Prostate gland (tissue), 2 donors: Measurements from ENCODE around the gene VOPP1. TPM values are rescaled to one million over a fixed set of nuclear protein-coding genes. Genes with fewer than 3 reads are reported as not detected.

Experiments used
- DNase-seq: peaks from one replicate; pipeline ENCODE4 v3.0.0-alpha.2; 2019; ENCODE audit warnings: low spot score
- H3K27ac ChIP-seq, 2 donors: fragments of 200-600 bp; sonication (generic); 2 replicates each; pipeline ENCODE4 v1.5.1; 2017 to 2019
- H3K27me3 ChIP-seq: fragments of 200-600 bp; sonication (generic); replicated peaks from 2 replicates; pipeline ENCODE4 v1.5.1; 2019; ENCODE audit not compliant: insufficient read depth
- H3K36me3 ChIP-seq, 2 donors: fragments of 200-600 bp; sonication (generic); 1 replicate in 1 of 2; 2 replicates in 1 of 2; pipeline versions ENCODE4 v1.5.1 to v1.8.1; 2017 to 2019
- H3K4me1 ChIP-seq: fragments of 200-600 bp; sonication (generic); replicated peaks from 2 replicates; pipeline ENCODE4 v1.5.1; 2019
- H3K4me3 ChIP-seq, 2 donors: fragments of 200-600 bp; sonication (generic); 2 replicates each; pipeline ENCODE4 v1.5.1; 2017 to 2019
- H3K9me3 ChIP-seq: fragments of 200-600 bp; sonication (generic); 2 replicates; pipeline ENCODE4 v1.5.1; 2017
- CTCF ChIP-seq, 4 experiments: fragments of 200-600 bp in 2 of 4; fragments of 450-650 bp in 2 of 4; sonication (generic) in 2 of 4; IDR thresholded peaks; 1 replicate in 3 of 4; 2 replicates in 1 of 4; pipeline ENCODE4 v1.5.1; 2016 to 2019; ENCODE audit warnings: antibody characterized with exemption in 4 of 4, mild to moderate bottlenecking in 2 of 4, moderate library complexity in 2 of 4
- POLR2A ChIP-seq: fragments of 450-650 bp; IDR thresholded peaks from one replicate; pipeline ENCODE4 v1.6.1; 2016; ENCODE audit warnings: antibody characterized with exemption, mild to moderate bottlenecking
- POLR2AphosphoS5 ChIP-seq: sonication (generic); formaldehyde crosslinking; IDR thresholded peaks from one replicate; pipeline ENCODE4 v1.6.1; 2017; ENCODE audit warnings: antibody characterized with exemption
- WGBS: methylation state at CpG from one replicate; pipeline ENCODE4 v1.1.5; 2018; 5-methylcytosine and 5-hydroxymethylcytosine counted together
- intact Hi-C: fragments of 100-400 bp; cut with DNase I; formaldehyde crosslinking; loops from one replicate; pipeline ENCODE4 v1.14.2; 2022
- total RNA-seq, 2 donors: library from RNA; depleted of rRNA; stranded (reverse); fragments of >200 nt; gene quantifications; one replicate each; pipeline ENCODE4 v1.1.0, GENCODE V29; 2016

Gene VOPP1
- total RNA-seq, 2 donors from 2014 or later, result 29.4 to 46.6 TPM

GRCh38 chr7:55563596-55564325 lies 8.5 kb downstream of the VOPP1 start:
- intact Hi-C loops, result no loop called here
- Histone ChIP-seq H3K9me3 (no peaks in the 10 kb centered on the region), H3K4me3 (no peak overlapping the region), H3K27me3 (no peaks in the 10 kb centered on the region), H3K36me3 (no peaks in the 10 kb centered on the region), H3K4me1 (no peaks in the 10 kb centered on the region), H3K27ac (no peak overlapping the region)
- 55% methylated on average over 4 of the region's 4 CpGs for WGBS
- no peak for DNase-seq
- TF ChIP-seq POLR2A (no peak), POLR2AphosphoS5 (no peak), CTCF (IDR thresholded peaks at IDR 0.05) (no peak)

GRCh38 chr7:55561690-55562089 lies 10.6 kb downstream of the VOPP1 start:
- Histone ChIP-seq H3K4me3 (no peak overlapping the region), H3K27me3 (no peaks in the 10 kb centered on the region), H3K4me1 (no peaks in the 10 kb centered on the region), H3K27ac (no peak overlapping the region), H3K9me3 (no peaks in the 10 kb centered on the region), H3K36me3 (no peaks in the 10 kb centered on the region)
- no peak for DNase-seq
- 82% methylated on average over 4 of the region's 4 CpGs for WGBS
- TF ChIP-seq POLR2AphosphoS5, result no peak
- TF ChIP-seq CTCF (IDR thresholded peaks at IDR 0.05), result no peak
- TF ChIP-seq POLR2A, result no peak
- intact Hi-C loops, result no loop called here

- no peak for DNase-seq
- Histone ChIP-seq H3K27me3 (no peaks in the 10 kb centered on the region), H3K9me3 (no peaks in the 10 kb centered on the region), H3K4me1 (no peaks in the 10 kb centered on the region), H3K4me3 (no peak overlapping the region), H3K27ac (no peak overlapping the region), H3K36me3 (no peaks in the 10 kb centered on the region)
- no peak for TF ChIP-seq POLR2A
- no peak for TF ChIP-seq POLR2AphosphoS5
- TF ChIP-seq CTCF (IDR thresholded peaks at IDR 0.05), result no peak
- intact Hi-C loops, result no loop called here
- 93% methylated on average over 12 of the region's 12 CpGs for WGBS
Observed at GRCh38 chr7:55558962-55559920, 13.1 kb downstream of the VOPP1 start.

- DNase-seq, result no peak
- TF ChIP-seq POLR2A (no peak), CTCF (IDR thresholded peaks at IDR 0.05) (no peak), POLR2AphosphoS5 (no peak)
- no peak overlapping the region for H3K27ac ChIP-seq
- H3K27me3 ChIP-seq, result no peaks in the 10 kb centered on the region
- no peak overlapping the region for H3K4me3 ChIP-seq
- H3K36me3 ChIP-seq, result no peaks in the 10 kb centered on the region
- peaks cover 3% of the 10 kb centered on the region for H3K4me1 ChIP-seq
- intact Hi-C loops, result no loop called here
- H3K9me3 ChIP-seq, result no peaks in the 10 kb centered on the region
- 80% methylated on average over 7 of the region's 7 CpGs for WGBS
Observed at GRCh38 chr7:55557666-55558188, 14.6 kb downstream of the VOPP1 start.
